Gastroesophageal sphincter (tissue), 3 donors: ENCODE results near the gene KCNQ4.

ENCODE experiments used
- CTCF ChIP-seq, 4 experiments: fragments of 200-600 bp in 2 of 4; fragments of 450-650 bp in 2 of 4; sonication (generic) in 1 of 4; IDR thresholded peaks; one replicate each; pipeline ENCODE4 v1.5.1; 2017 to 2019; ENCODE audit warnings: antibody characterized with exemption in 4 of 4, mild to moderate bottlenecking in 2 of 4, moderate library complexity in 2 of 4
- POLR2AphosphoS5 ChIP-seq: sonication (generic); formaldehyde crosslinking; IDR thresholded peaks from one replicate; pipeline ENCODE4 v1.6.1; 2017; ENCODE audit warnings: antibody characterized with exemption

DNA sequence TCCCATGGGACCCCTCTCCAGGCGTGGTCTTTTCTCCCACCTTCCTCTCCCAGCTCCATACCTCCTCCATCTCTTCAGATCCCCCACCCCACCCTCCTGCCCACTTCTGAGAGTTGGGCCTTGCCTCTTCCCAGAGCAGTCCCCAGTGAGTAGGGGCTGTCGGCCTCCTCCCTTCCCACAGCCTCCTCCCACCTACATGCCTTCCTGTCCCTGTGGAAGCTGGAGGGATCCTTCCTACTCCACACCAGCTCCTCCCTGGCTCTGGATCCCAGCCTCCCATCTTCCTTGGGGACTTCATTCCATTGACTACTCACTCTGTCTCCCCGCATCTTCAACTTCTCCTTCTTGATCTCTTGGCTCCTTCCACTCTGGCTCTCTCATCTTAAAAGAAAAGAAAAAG, 24.9 kb downstream of the KCNQ4 start:
- TF ChIP-seq CTCF (IDR thresholded peaks at IDR 0.05): no peak
- TF ChIP-seq POLR2AphosphoS5: no peak
